ENCODE measurements around the gene ARHGAP26.

Gene ARHGAP26

DNA sequence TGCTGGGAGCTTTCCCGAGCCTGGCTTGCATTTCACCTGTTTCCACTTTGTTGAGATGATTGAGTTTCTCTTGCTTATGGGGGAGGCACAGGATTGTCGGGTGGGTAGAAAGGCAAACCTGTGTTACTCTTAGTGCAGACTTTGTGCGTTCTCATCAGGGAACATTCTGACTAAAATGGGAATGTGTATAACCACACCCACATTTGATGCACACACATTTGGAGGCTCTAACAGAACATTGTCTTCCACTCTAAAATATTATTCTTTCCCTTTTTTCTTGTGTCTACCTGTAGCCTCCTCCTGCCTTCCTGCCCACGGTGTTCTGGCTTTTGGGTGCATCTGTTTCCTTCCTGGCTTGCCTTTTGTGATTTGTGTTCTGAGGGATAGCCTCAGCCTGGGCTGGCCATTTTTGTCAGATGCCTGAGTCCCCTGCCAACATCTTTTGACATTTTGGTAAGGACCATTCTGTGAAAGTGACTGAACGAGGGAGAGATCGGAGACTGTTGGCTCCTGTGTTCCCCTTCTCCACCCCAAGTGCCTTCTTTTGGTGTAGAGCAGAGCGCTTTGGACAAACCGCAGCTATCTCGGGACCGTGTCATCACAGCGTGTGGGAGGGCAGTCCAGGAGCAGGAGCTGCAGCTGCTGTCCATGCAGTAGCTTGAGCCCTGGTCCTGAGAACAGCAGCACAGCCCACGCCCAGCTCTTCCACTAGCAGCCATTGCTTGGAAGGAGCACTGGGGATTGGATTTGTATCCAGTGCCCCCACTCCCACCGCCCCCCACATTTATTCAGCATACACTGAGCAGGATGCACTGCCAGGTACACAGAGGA is 101.4 kb downstream of the ARHGAP26 start:
- Histone ChIP-seq H3K27me3 (ENCODE audit: control insufficient read depth in 1 of 2, insufficient read depth in 2 of 2, low read length in 2 of 2) (no peaks in the 10 kb centered on the region), H3K4me1 (ENCODE audit: control insufficient read depth in 1 of 2, insufficient read depth in 2 of 2, low read length in 2 of 2) (peaks cover 83 to 86% of the 10 kb centered on the region in 2 donors), H3K27ac (ENCODE audit: low read depth, low read length) (peak overlapping the region; percentile 52), H3K9me3 (ENCODE audit: control insufficient read depth in 1 of 2, low read length in 2 of 2) (no peaks in the 10 kb centered on the region), H3K36me3 (ENCODE audit: control insufficient read depth in 1 of 2, insufficient read depth in 2 of 2, low read length in 2 of 2) (no peaks in the 10 kb centered on the region), H3K4me3 (ENCODE audit: low read depth in 1 of 2, low read length in 2 of 2) (no peak overlapping the region), H3K9ac (ENCODE audit: low read depth in 1 of 2, low read length in 2 of 2) (peak overlapping the region; percentile 8 to 45)

GRCh38 chr5:142872217-142872616 is 102.0 kb downstream of the ARHGAP26 start:
- peak overlapping the region in 1 of 2 donors; percentile 8 for H3K9ac ChIP-seq (ENCODE audit: low read depth in 1 of 2, low read length in 2 of 2)
- H3K9me3 ChIP-seq (ENCODE audit: control insufficient read depth in 1 of 2, low read length in 2 of 2): no peaks in the 10 kb centered on the region
- no peaks in the 10 kb centered on the region for H3K27me3 ChIP-seq (ENCODE audit: control insufficient read depth in 1 of 2, insufficient read depth in 2 of 2, low read length in 2 of 2)
- H3K36me3 ChIP-seq (ENCODE audit: control insufficient read depth in 1 of 2, insufficient read depth in 2 of 2, low read length in 2 of 2): no peaks in the 10 kb centered on the region
- peak overlapping the region; percentile 24 for H3K27ac ChIP-seq (ENCODE audit: low read depth, low read length)
- peaks cover 80 to 85% of the 10 kb centered on the region in 2 donors for H3K4me1 ChIP-seq (ENCODE audit: control insufficient read depth in 1 of 2, insufficient read depth in 2 of 2, low read length in 2 of 2)
- no peak overlapping the region for H3K4me3 ChIP-seq (ENCODE audit: low read depth in 1 of 2, low read length in 2 of 2)

- Histone ChIP-seq H3K9me3 (ENCODE audit: control insufficient read depth in 1 of 2, low read length in 2 of 2) (no peaks in the 10 kb centered on the region), H3K9ac (ENCODE audit: low read depth in 1 of 2, low read length in 2 of 2) (no peak overlapping the region), H3K4me3 (ENCODE audit: low read depth in 1 of 2, low read length in 2 of 2) (no peak overlapping the region), H3K4me1 (ENCODE audit: control insufficient read depth in 1 of 2, insufficient read depth in 2 of 2, low read length in 2 of 2) (peaks cover 76 to 80% of the 10 kb centered on the region in 2 donors), H3K27me3 (ENCODE audit: control insufficient read depth in 1 of 2, insufficient read depth in 2 of 2, low read length in 2 of 2) (no peaks in the 10 kb centered on the region), H3K36me3 (ENCODE audit: control insufficient read depth in 1 of 2, insufficient read depth in 2 of 2, low read length in 2 of 2) (no peaks in the 10 kb centered on the region), H3K27ac (ENCODE audit: low read depth, low read length) (peak overlapping the region; percentile 24)
Measured at GRCh38 chr5:142872795-142873194, 102.6 kb downstream of the ARHGAP26 start.

DNA sequence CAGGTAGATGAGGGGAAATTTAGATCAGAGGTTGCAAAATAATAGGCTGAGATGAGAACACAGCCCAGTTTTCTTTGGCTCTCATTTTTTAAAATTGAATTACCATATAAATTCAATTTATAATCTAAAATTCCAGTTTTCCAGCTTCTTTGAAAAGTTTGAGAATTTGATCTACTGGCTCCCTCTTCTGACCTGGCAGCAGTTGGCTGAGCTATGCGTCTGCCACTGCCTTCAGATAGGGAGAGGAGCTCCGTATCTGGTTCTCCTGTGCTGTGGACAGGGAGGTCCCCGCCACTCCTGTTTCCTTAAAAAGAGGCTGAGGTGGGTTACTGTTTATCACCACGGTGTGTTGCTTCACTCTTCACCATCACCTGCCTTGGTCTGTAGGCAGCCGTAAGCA is 103.7 kb downstream of the ARHGAP26 start:
- Histone ChIP-seq H3K36me3 (ENCODE audit: control insufficient read depth in 1 of 2, insufficient read depth in 2 of 2, low read length in 2 of 2) (no peaks in the 10 kb centered on the region), H3K9me3 (ENCODE audit: control insufficient read depth in 1 of 2, low read length in 2 of 2) (no peaks in the 10 kb centered on the region), H3K4me3 (ENCODE audit: low read depth in 1 of 2, low read length in 2 of 2) (peak overlapping the region in 1 of 2 donors; percentile 23), H3K27me3 (ENCODE audit: control insufficient read depth in 1 of 2, insufficient read depth in 2 of 2, low read length in 2 of 2) (no peaks in the 10 kb centered on the region), H3K9ac (ENCODE audit: low read depth in 1 of 2, low read length in 2 of 2) (no peak overlapping the region), H3K4me1 (ENCODE audit: control insufficient read depth in 1 of 2, insufficient read depth in 2 of 2, low read length in 2 of 2) (peaks cover 66 to 74% of the 10 kb centered on the region in 2 donors), H3K27ac (ENCODE audit: low read depth, low read length) (peak overlapping the region; percentile 59)

- Histone ChIP-seq H3K9ac (ENCODE audit: low read depth in 1 of 2, low read length in 2 of 2) (no peak overlapping the region), H3K4me1 (ENCODE audit: control insufficient read depth in 1 of 2, insufficient read depth in 2 of 2, low read length in 2 of 2) (peaks cover 60 to 71% of the 10 kb centered on the region in 2 donors), H3K27ac (ENCODE audit: low read depth, low read length) (peak overlapping the region; percentile 59), H3K36me3 (ENCODE audit: control insufficient read depth in 1 of 2, insufficient read depth in 2 of 2, low read length in 2 of 2) (no peaks in the 10 kb centered on the region), H3K4me3 (ENCODE audit: low read depth in 1 of 2, low read length in 2 of 2) (peak overlapping the region in 1 of 2 donors; percentile 23), H3K9me3 (ENCODE audit: control insufficient read depth in 1 of 2, low read length in 2 of 2) (no peaks in the 10 kb centered on the region), H3K27me3 (ENCODE audit: control insufficient read depth in 1 of 2, insufficient read depth in 2 of 2, low read length in 2 of 2) (no peaks in the 10 kb centered on the region)
Measured at GRCh38 chr5:142874540-142874939, 104.4 kb downstream of the ARHGAP26 start.

- peaks cover 49 to 60% of the 10 kb centered on the region in 2 donors for H3K4me1 ChIP-seq (ENCODE audit: control insufficient read depth in 1 of 2, insufficient read depth in 2 of 2, low read length in 2 of 2)
Measured at GRCh38 chr5:142875936-142876335, 105.8 kb downstream of the ARHGAP26 start.

GRCh38 chr5:142876817-142877216 is 106.6 kb downstream of the ARHGAP26 start:
- H3K4me3 ChIP-seq (ENCODE audit: low read depth in 1 of 2, low read length in 2 of 2): no peak overlapping the region

More at GRCh38 chr5:142875936-142876335, 105.8 kb downstream of the ARHGAP26 start:
- H3K9me3 ChIP-seq (ENCODE audit: control insufficient read depth in 1 of 2, low read length in 2 of 2): no peaks in the 10 kb centered on the region
- no peak overlapping the region for H3K9ac ChIP-seq (ENCODE audit: low read depth in 1 of 2, low read length in 2 of 2)
- H3K27ac ChIP-seq (ENCODE audit: low read depth, low read length): no peak overlapping the region
- H3K27me3 ChIP-seq (ENCODE audit: control insufficient read depth in 1 of 2, insufficient read depth in 2 of 2, low read length in 2 of 2): no peaks in the 10 kb centered on the region
- H3K4me3 ChIP-seq (ENCODE audit: low read depth in 1 of 2, low read length in 2 of 2): no peak overlapping the region
- peaks cover 0 to 1% of the 10 kb centered on the region in 2 donors for H3K36me3 ChIP-seq (ENCODE audit: control insufficient read depth in 1 of 2, insufficient read depth in 2 of 2, low read length in 2 of 2)

DNA sequence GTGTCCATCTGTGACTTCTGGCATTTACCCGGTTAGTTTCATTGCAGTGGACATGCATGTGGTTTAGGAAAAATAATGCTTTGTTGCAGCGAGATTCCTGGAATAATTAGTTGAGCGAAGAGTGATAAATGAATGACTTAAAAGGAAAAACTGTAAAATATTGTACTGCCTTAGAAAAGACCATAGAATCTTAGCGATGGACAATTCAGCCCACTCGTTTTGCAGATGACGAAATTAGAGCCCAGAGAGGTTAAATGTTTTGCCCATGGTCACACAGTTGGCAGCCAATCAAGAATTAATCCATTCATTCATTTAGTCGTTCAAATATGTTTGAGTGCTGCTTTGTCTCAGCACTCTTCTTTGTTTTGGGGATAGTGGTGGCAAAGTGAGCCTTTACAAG is 107.9 kb downstream of the ARHGAP26 start:
- Histone ChIP-seq H3K27me3 (ENCODE audit: control insufficient read depth in 1 of 2, insufficient read depth in 2 of 2, low read length in 2 of 2) (no peaks in the 10 kb centered on the region), H3K4me1 (ENCODE audit: control insufficient read depth in 1 of 2, insufficient read depth in 2 of 2, low read length in 2 of 2) (peaks cover 29 to 38% of the 10 kb centered on the region in 2 donors), H3K27ac (ENCODE audit: low read depth, low read length) (no peak overlapping the region), H3K36me3 (ENCODE audit: control insufficient read depth in 1 of 2, insufficient read depth in 2 of 2, low read length in 2 of 2) (peaks cover 0 to 16% of the 10 kb centered on the region in 2 donors), H3K4me3 (ENCODE audit: low read depth in 1 of 2, low read length in 2 of 2) (no peak overlapping the region), H3K9me3 (ENCODE audit: control insufficient read depth in 1 of 2, low read length in 2 of 2) (no peaks in the 10 kb centered on the region), H3K9ac (ENCODE audit: low read depth in 1 of 2, low read length in 2 of 2) (no peak overlapping the region)

More at GRCh38 chr5:142876817-142877216, 106.6 kb downstream of the ARHGAP26 start:
- Histone ChIP-seq H3K4me1 (ENCODE audit: control insufficient read depth in 1 of 2, insufficient read depth in 2 of 2, low read length in 2 of 2) (peaks cover 42 to 51% of the 10 kb centered on the region in 2 donors), H3K36me3 (ENCODE audit: control insufficient read depth in 1 of 2, insufficient read depth in 2 of 2, low read length in 2 of 2) (peaks cover 0 to 8% of the 10 kb centered on the region in 2 donors), H3K27me3 (ENCODE audit: control insufficient read depth in 1 of 2, insufficient read depth in 2 of 2, low read length in 2 of 2) (no peaks in the 10 kb centered on the region), H3K27ac (ENCODE audit: low read depth, low read length) (no peak overlapping the region), H3K9me3 (ENCODE audit: control insufficient read depth in 1 of 2, low read length in 2 of 2) (no peaks in the 10 kb centered on the region), H3K9ac (ENCODE audit: low read depth in 1 of 2, low read length in 2 of 2) (no peak overlapping the region)

DNA sequence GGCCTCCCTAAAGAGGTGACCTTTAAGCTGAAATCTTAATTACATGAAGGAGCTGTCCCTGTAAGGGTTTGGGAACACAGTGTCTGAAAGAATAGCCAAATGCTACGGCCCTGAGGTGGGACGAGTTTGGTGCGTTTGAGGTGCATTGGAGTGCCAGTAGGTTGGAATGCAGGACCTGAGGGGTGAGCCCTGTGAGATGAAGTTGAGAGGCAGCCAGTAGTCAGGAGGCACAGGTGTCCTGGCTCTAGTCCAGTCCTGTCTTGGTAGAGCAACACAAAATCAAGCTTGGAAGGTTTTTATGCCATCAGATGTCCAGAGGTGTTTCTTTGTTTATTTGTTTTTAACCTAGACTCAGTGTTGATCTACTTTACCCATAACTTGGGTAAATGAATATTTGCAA is 108.5 kb downstream of the ARHGAP26 start:
- Histone ChIP-seq H3K27ac (ENCODE audit: low read depth, low read length) (no peak overlapping the region), H3K36me3 (ENCODE audit: control insufficient read depth in 1 of 2, insufficient read depth in 2 of 2, low read length in 2 of 2) (peaks cover 0 to 16% of the 10 kb centered on the region in 2 donors), H3K4me1 (ENCODE audit: control insufficient read depth in 1 of 2, insufficient read depth in 2 of 2, low read length in 2 of 2) (peaks cover 24 to 33% of the 10 kb centered on the region in 2 donors), H3K4me3 (ENCODE audit: low read depth in 1 of 2, low read length in 2 of 2) (no peak overlapping the region), H3K9me3 (ENCODE audit: control insufficient read depth in 1 of 2, low read length in 2 of 2) (no peaks in the 10 kb centered on the region), H3K9ac (ENCODE audit: low read depth in 1 of 2, low read length in 2 of 2) (no peak overlapping the region), H3K27me3 (ENCODE audit: control insufficient read depth in 1 of 2, insufficient read depth in 2 of 2, low read length in 2 of 2) (no peaks in the 10 kb centered on the region)

- no peak overlapping the region for H3K27ac ChIP-seq (ENCODE audit: low read depth, low read length)
Measured at GRCh38 chr5:142881076-142881783, 111.1 kb downstream of the ARHGAP26 start.

More at GRCh38 chr5:142881076-142881783, 111.1 kb downstream of the ARHGAP26 start:
- Histone ChIP-seq H3K9me3 (ENCODE audit: control insufficient read depth in 1 of 2, low read length in 2 of 2) (no peaks in the 10 kb centered on the region), H3K4me1 (ENCODE audit: control insufficient read depth in 1 of 2, insufficient read depth in 2 of 2, low read length in 2 of 2) (peaks cover 3 to 13% of the 10 kb centered on the region in 2 donors), H3K36me3 (ENCODE audit: control insufficient read depth in 1 of 2, insufficient read depth in 2 of 2, low read length in 2 of 2) (peaks cover 0 to 16% of the 10 kb centered on the region in 2 donors), H3K27me3 (ENCODE audit: control insufficient read depth in 1 of 2, insufficient read depth in 2 of 2, low read length in 2 of 2) (no peaks in the 10 kb centered on the region), H3K4me3 (ENCODE audit: low read depth in 1 of 2, low read length in 2 of 2) (no peak overlapping the region), H3K9ac (ENCODE audit: low read depth in 1 of 2, low read length in 2 of 2) (no peak overlapping the region)

Data from duodenal mucosa (tissue), 2 donors.